GM19463 (cell line): Measurements from ENCODE around the gene QKI.
"Not testable (repeated sequence)": the region's sequence is repeated elsewhere in the genome, so short reads cannot be mapped to it uniquely, and the experiment has no call there.

Experiments used
- ATAC-seq: cut with Tn5 transposase; IDR thresholded peaks from one replicate; pipeline ENCODE4 v1.9.1; 2021; ENCODE audit warnings: mild to moderate bottlenecking, moderate library complexity; ENCODE audit not compliant: unreplicated experiment

QKI gene

GRCh38 chr6:163414117-163414945 lies at the start of gene QKI:
TSS of gene QKI (plus strand) at chr6:163414718. CDS start at chr6:163415194, 476 bp downstream.
- ATAC-seq, result peak; percentile 35

- no peak for ATAC-seq
Observed at GRCh38 chr6:163366288-163366687, 48.2 kb upstream of the QKI start.

GRCh38 chr6:163367497-163368183 lies 46.9 kb upstream of the QKI start:
- no peak for ATAC-seq

GRCh38 chr6:163369141-163369540 lies 45.4 kb upstream of the QKI start:
- no peak for ATAC-seq

GRCh38 chr6:163369628-163370365 lies 44.7 kb upstream of the QKI start:
- no peak for ATAC-seq

- ATAC-seq, result no peak
Observed at GRCh38 chr6:163370464-163371117, 43.9 kb upstream of the QKI start.

- no peak for ATAC-seq
Observed at GRCh38 chr6:163371129-163371528, 43.4 kb upstream of the QKI start.

GRCh38 chr6:163373240-163373639 lies 41.3 kb upstream of the QKI start:
- no peak for ATAC-seq

- no peak for ATAC-seq
Observed at GRCh38 chr6:163375361-163375760, 39.2 kb upstream of the QKI start.

GRCh38 chr6:163376187-163376586 lies 38.3 kb upstream of the QKI start:
- ATAC-seq, result no peak

GRCh38 chr6:163377561-163377960 lies 37.0 kb upstream of the QKI start:
- ATAC-seq, result no peak

- ATAC-seq, result no peak
Observed at GRCh38 chr6:163380216-163380615, 34.3 kb upstream of the QKI start.

- no peak for ATAC-seq
Observed at GRCh38 chr6:163381118-163381756, 33.3 kb upstream of the QKI start.

GRCh38 chr6:163383396-163383795 lies 31.1 kb upstream of the QKI start:
- ATAC-seq, result not testable (repeated sequence)

GRCh38 chr6:163383912-163384311 lies 30.6 kb upstream of the QKI start:
- ATAC-seq, result no peak

GRCh38 chr6:163384510-163384909 lies 30.0 kb upstream of the QKI start:
- no peak for ATAC-seq

- not testable (repeated sequence) for ATAC-seq
Observed at GRCh38 chr6:163385503-163385902, 29.0 kb upstream of the QKI start.

GRCh38 chr6:163386329-163386908 lies 28.1 kb upstream of the QKI start:
- no peak for ATAC-seq

GRCh38 chr6:163387317-163387716 lies 27.2 kb upstream of the QKI start:
- no peak for ATAC-seq

- no peak for ATAC-seq
Observed at GRCh38 chr6:163389354-163389753, 25.2 kb upstream of the QKI start.
